Measurements from ENCODE around the gene UFM1. TPM values are rescaled to one million over a fixed set of nuclear protein-coding genes. Genes with fewer than 3 reads are reported as not detected.

The UFM1 gene
- total and polyA plus RNA-seq, 2 of the 13 experiments (the other 11 are each of a cell fraction or from before 2014, with no cell fraction given): 42.6 to 47.0 TPM

- H3K4me1 ChIP-seq (ENCODE audit: insufficient read depth, low read length): no peaks in the 10 kb centered on the region
- no peak overlapping the region for H3K27ac ChIP-seq (ENCODE audit: extremely low read length, insufficient read depth, low read length)
- intact Hi-C loops (cut with micrococcal nuclease; ENCODE audit: unreplicated experiment): no loop called here
- FAIRE-seq (no peak), DNase-seq (ENCODE audit: low spot score) (no peak), ATAC-seq (no peak)
- in situ Hi-C loops (cut with HindIII; ENCODE audit: extremely low pct_ligation_motif_present, low pct_unique_long_range_greater_than_20kb): no loop called here
- H3K9me3 ChIP-seq (ENCODE audit: low read length): peaks cover 17% of the 10 kb centered on the region; the same call in 1 of the 2 replicates
- POLR2A ChIA-PET: no interaction called here
- H3K4me2 ChIP-seq (ENCODE audit: low read depth, low read length): no peak overlapping the region
- 0% methylated on average over 1 of the region's 1 CpG for WGBS (ENCODE audit: low lambda C conversion rate)
- no peak overlapping the region for H3K9ac ChIP-seq (ENCODE audit: insufficient read depth, low read depth, low read length)
- H3K27me3 ChIP-seq (ENCODE audit: control insufficient read depth in 1 of 2, insufficient read depth in 2 of 2, low read length in 2 of 2): no peaks in the 10 kb centered on the region
- no peak overlapping the region for H2AFZ ChIP-seq (ENCODE audit: low read length)
- no peaks in the 10 kb centered on the region for H4K20me1 ChIP-seq (ENCODE audit: insufficient read depth, low read length)
- no peak overlapping the region for H3K4me3 ChIP-seq (replicated peaks in 1 of 3; ENCODE audit: insufficient read depth in 1 of 3, low read depth in 2 of 3, low read length in 3 of 3)
- no peaks in the 10 kb centered on the region for H3K36me3 ChIP-seq (replicated peaks in 1 of 2; ENCODE audit: control insufficient read depth in 1 of 2, insufficient read depth in 2 of 2, low read length in 2 of 2)
- BruUV-seq (replicated peaks): no TSS peak
- H3K79me2 ChIP-seq (ENCODE audit: insufficient read depth, low read length): no peaks in the 10 kb centered on the region
- TF ChIP-seq CAMTA2 (CRISPR knock-in tag; IDR thresholded peaks at IDR 0.05; ENCODE audit: borderline replicate concordance) (no peak), RBM22 (optimal IDR thresholded peaks at IDR 0.05; ENCODE audit: low read length) (no peak)
- CTCF ChIA-PET (ENCODE audit: low intra/inter-chr PET ratio, low total read pairs): no interaction called here
Observed at GRCh38 chr13:38405216-38405615, 55.6 kb downstream of the UFM1 start.

- no peak overlapping the region for H3K9ac ChIP-seq (ENCODE audit: insufficient read depth, low read depth, low read length)
- ATAC-seq: no peak
- H3K4me3 ChIP-seq (replicated peaks in 1 of 3; ENCODE audit: insufficient read depth in 1 of 3, low read depth in 2 of 3, low read length in 3 of 3): no peak overlapping the region
- H3K27ac ChIP-seq (ENCODE audit: extremely low read length, insufficient read depth, low read length): no peak overlapping the region
- ChIA-PET CTCF (ENCODE audit: low intra/inter-chr PET ratio, low total read pairs) (no interaction called here), POLR2A (no interaction called here)
- no peaks in the 10 kb centered on the region for H4K20me1 ChIP-seq (ENCODE audit: insufficient read depth, low read length)
- no peak for DNase-seq (ENCODE audit: low spot score)
- no peaks in the 10 kb centered on the region for H3K79me2 ChIP-seq (ENCODE audit: insufficient read depth, low read length)
- H3K9me3 ChIP-seq (ENCODE audit: low read length): peaks cover 3% of the 10 kb centered on the region; the same call in 1 of the 2 replicates
- no TSS peak for BruUV-seq (replicated peaks)
- no peaks in the 10 kb centered on the region for H3K36me3 ChIP-seq (replicated peaks in 1 of 2; ENCODE audit: control insufficient read depth in 1 of 2, insufficient read depth in 2 of 2, low read length in 2 of 2)
- no peak overlapping the region for H2AFZ ChIP-seq (ENCODE audit: low read length)
- in situ Hi-C loops (cut with HindIII; ENCODE audit: extremely low pct_ligation_motif_present, low pct_unique_long_range_greater_than_20kb) (no loop called here), intact Hi-C loops (cut with micrococcal nuclease; ENCODE audit: unreplicated experiment) (no loop called here)
- FAIRE-seq: no peak
- H3K4me2 ChIP-seq (ENCODE audit: low read depth, low read length): no peak overlapping the region
- H3K4me1 ChIP-seq (ENCODE audit: insufficient read depth, low read length): no peaks in the 10 kb centered on the region
- WGBS (ENCODE audit: low lambda C conversion rate): 50% methylated on average over 2 of the region's 2 CpGs
- no peaks in the 10 kb centered on the region for H3K27me3 ChIP-seq (ENCODE audit: control insufficient read depth in 1 of 2, insufficient read depth in 2 of 2, low read length in 2 of 2)
- no peak for TF ChIP-seq ZBTB26 (CRISPR knock-in tag; IDR thresholded peaks at IDR 0.05; ENCODE audit: borderline replicate concordance)
Observed at GRCh38 chr13:38409771-38410170, 60.1 kb downstream of the UFM1 start.

Data from HepG2 (cell line).